ENCODE measurements around the gene NHLH2. TPM values are rescaled to one million over a fixed set of nuclear protein-coding genes. Genes with fewer than 3 reads are reported as not detected.

Gene NHLH2
- total and polyA plus RNA-seq, 5 donors = not detected

GRCh38 chr1:115869064-115869463, 28.1 kb upstream of the NHLH2 start:
- intact Hi-C loops (cut with DNase I) = no loop called here
- H3K9me3 ChIP-seq (ENCODE audit: control insufficient read depth, low read length) = no peaks in the 10 kb centered on the region
- 61% methylated on average over 5 of the region's 5 CpGs for WGBS
- peaks cover 3% of the 10 kb centered on the region for H3K4me1 ChIP-seq (ENCODE audit: control insufficient read depth, insufficient read depth, low read length)
- no peaks in the 10 kb centered on the region for H3K27me3 ChIP-seq (ENCODE audit: control insufficient read depth, insufficient read depth)
- H3K27ac ChIP-seq (ENCODE audit: low read length) = no peak overlapping the region
- H3K4me3 ChIP-seq (ENCODE audit: low read length) = no peak overlapping the region
- DNase-seq = no peak
- ATAC-seq = no peak

- intact Hi-C loops (cut with DNase I) = no loop called here
- Histone ChIP-seq H3K27ac (ENCODE audit: low read length) (no peak overlapping the region), H3K27me3 (ENCODE audit: control insufficient read depth, insufficient read depth) (no peaks in the 10 kb centered on the region), H3K9me3 (ENCODE audit: control insufficient read depth, low read length) (no peaks in the 10 kb centered on the region), H3K4me1 (ENCODE audit: control insufficient read depth, insufficient read depth, low read length) (peaks cover 3% of the 10 kb centered on the region), H3K4me3 (ENCODE audit: low read length) (no peak overlapping the region)
- DNase-seq (no peak), ATAC-seq (no peak)
- WGBS = 72% methylated on average over 1 of the region's 1 CpG
Measured at GRCh38 chr1:115867216-115867615, 26.3 kb upstream of the NHLH2 start.

DNA sequence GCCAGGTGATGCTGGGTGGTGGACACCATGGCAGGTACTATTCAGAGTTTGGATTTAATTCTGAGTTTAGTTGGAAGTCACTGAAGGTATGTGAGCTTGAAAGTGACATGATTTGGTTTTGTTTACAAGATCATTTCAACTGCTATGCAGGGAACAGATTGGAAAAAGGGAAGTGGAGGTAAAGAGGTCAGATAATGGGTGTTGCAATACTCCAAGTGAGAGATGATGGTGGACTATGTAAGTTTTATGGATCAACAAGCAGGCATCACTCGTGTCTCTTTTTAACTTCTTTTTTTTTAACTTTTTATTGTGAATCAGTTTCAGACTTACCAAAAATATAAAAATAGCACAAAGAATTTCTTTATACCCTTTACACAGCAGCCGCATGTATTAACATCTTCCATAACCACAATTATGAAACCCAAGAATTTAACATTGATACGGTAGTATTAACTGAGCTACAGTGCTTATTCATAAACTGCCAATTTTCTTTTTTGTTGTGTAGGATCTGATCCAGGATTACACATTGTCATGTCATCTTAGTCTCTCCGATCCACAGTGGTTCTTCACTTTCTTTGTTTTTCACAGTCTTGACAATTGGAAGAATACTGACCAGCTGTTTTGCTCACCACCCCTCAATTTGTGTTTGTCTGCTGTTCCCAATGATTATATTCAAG, 24.9 kb upstream of the NHLH2 start:
- DNase-seq (no peak), ATAC-seq (no peak)
- peaks cover 3% of the 10 kb centered on the region for H3K4me1 ChIP-seq (ENCODE audit: control insufficient read depth, insufficient read depth, low read length)
- H3K27me3 ChIP-seq (ENCODE audit: control insufficient read depth, insufficient read depth) = no peaks in the 10 kb centered on the region
- no peak overlapping the region for H3K27ac ChIP-seq (ENCODE audit: low read length)
- intact Hi-C loops (cut with DNase I) = no loop called here
- 52% methylated on average over 4 of the region's 4 CpGs for WGBS
- H3K9me3 ChIP-seq (ENCODE audit: control insufficient read depth, low read length) = no peaks in the 10 kb centered on the region
- no peak overlapping the region for H3K4me3 ChIP-seq (ENCODE audit: low read length)

DNA sequence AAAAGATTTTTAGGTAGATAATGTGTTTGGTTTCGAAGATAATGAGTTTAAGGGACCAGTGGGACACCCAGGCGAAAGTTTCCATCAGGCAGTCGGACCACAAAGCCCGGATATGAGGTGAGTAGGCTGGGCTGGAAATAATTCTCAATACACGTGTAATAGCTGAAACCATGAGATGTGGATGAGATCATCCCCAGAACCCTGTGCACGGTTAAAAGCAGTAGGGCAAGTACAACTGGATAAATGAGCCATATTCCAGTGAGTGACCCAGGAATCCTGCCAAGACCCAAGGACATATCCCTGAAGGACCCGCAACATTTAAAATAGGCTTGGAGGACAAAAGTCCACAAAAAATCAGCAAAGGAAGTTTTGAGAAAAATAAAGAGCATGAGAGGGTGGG, 21.5 kb upstream of the NHLH2 start:
- 76% methylated on average over 7 of the region's 7 CpGs for WGBS
- peaks cover 3% of the 10 kb centered on the region for H3K4me1 ChIP-seq (ENCODE audit: control insufficient read depth, insufficient read depth, low read length)
- H3K27me3 ChIP-seq (ENCODE audit: control insufficient read depth, insufficient read depth) = no peaks in the 10 kb centered on the region
- DNase-seq = no peak
- H3K4me3 ChIP-seq (ENCODE audit: low read length) = no peak overlapping the region
- intact Hi-C loops (cut with DNase I) = no loop called here
- ATAC-seq = no peak
- no peak overlapping the region for H3K27ac ChIP-seq (ENCODE audit: low read length)
- H3K9me3 ChIP-seq (ENCODE audit: control insufficient read depth, low read length) = no peaks in the 10 kb centered on the region

GRCh38 chr1:115854005-115854404, 13.1 kb upstream of the NHLH2 start:
- H3K4me3 ChIP-seq (ENCODE audit: low read length) = no peak overlapping the region
- no peak for DNase-seq
- ATAC-seq = no peak
- H3K4me1 ChIP-seq (ENCODE audit: control insufficient read depth, insufficient read depth, low read length) = no peaks in the 10 kb centered on the region
- intact Hi-C loops (cut with DNase I) = no loop called here
- no peak overlapping the region for H3K27ac ChIP-seq (ENCODE audit: low read length)
- no peaks in the 10 kb centered on the region for H3K27me3 ChIP-seq (ENCODE audit: control insufficient read depth, insufficient read depth)
- WGBS = 41% methylated on average over 2 of the region's 2 CpGs
- peaks cover 3% of the 10 kb centered on the region for H3K9me3 ChIP-seq (ENCODE audit: control insufficient read depth, low read length)

DNA sequence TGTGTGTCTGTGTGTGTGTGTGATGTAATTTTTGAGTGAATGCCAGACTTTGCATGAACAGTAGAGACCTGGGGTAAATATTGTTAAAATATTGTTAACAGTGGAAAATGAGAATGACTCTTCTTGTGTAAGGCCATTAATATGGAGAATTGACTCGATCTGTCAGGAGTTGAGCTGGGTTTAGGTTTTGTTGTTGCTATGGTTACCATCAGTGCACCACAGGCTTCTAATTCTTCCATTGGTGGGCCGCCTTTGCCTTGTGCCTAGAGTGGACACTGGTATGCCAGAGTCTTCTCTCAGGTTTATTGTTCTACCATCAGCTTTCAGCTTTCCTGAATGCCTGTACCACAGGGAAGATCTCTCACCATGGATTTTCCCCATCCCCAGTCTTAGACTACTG, 10.0 kb upstream of the NHLH2 start:
- Histone ChIP-seq H3K4me3 (ENCODE audit: low read length) (no peak overlapping the region), H3K4me1 (ENCODE audit: control insufficient read depth, insufficient read depth, low read length) (no peaks in the 10 kb centered on the region), H3K27me3 (ENCODE audit: control insufficient read depth, insufficient read depth) (peaks cover 3% of the 10 kb centered on the region), H3K9me3 (ENCODE audit: control insufficient read depth, low read length) (peaks cover 3% of the 10 kb centered on the region), H3K27ac (ENCODE audit: low read length) (no peak overlapping the region)
- intact Hi-C loops (cut with DNase I) = no loop called here
- 88% methylated on average over 2 of the region's 2 CpGs for WGBS
- no peak for DNase-seq
- no peak for ATAC-seq

DNA sequence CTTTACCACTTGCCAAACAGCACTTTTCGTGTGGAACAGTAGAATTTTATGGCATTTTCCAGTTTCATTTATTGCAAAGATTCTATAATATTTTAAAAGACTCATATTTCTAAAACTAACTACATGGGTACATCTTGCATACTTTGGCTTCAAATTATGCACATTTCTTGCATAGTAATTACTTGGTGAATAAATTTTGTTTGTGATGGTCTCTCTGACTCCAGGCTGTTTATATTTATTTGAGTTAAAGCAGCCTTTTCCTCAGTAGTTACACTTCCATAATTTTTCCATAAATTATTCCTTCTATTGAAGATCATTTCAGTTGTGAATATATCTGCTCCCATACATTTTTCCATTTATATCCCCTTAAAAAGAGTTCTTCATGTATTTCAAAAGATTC, 6.9 kb upstream of the NHLH2 start:
- H3K27ac ChIP-seq (ENCODE audit: low read length) = no peak overlapping the region
- H3K4me1 ChIP-seq (ENCODE audit: control insufficient read depth, insufficient read depth, low read length) = no peaks in the 10 kb centered on the region
- H3K9me3 ChIP-seq (ENCODE audit: control insufficient read depth, low read length) = peaks cover 3% of the 10 kb centered on the region
- DNase-seq (no peak), ATAC-seq (no peak)
- intact Hi-C loops (cut with DNase I) = no loop called here
- no peak overlapping the region for H3K4me3 ChIP-seq (ENCODE audit: low read length)
- WGBS = 59% methylated on average over 1 of the region's 1 CpG
- H3K27me3 ChIP-seq (ENCODE audit: control insufficient read depth, insufficient read depth) = peaks cover 3% of the 10 kb centered on the region

GRCh38 chr1:115842948-115843347, 2.0 kb upstream of the NHLH2 start:
- no peak for DNase-seq
- WGBS = 56% methylated on average over 1 of the region's 1 CpG
- Histone ChIP-seq H3K4me1 (ENCODE audit: control insufficient read depth, insufficient read depth, low read length) (peaks cover 6% of the 10 kb centered on the region), H3K27me3 (ENCODE audit: control insufficient read depth, insufficient read depth) (peaks cover 7% of the 10 kb centered on the region), H3K4me3 (ENCODE audit: low read length) (no peak overlapping the region), H3K9me3 (ENCODE audit: control insufficient read depth, low read length) (no peaks in the 10 kb centered on the region), H3K27ac (ENCODE audit: low read length) (no peak overlapping the region)
- intact Hi-C loops (cut with DNase I) = no loop called here
- no peak for ATAC-seq

DNA sequence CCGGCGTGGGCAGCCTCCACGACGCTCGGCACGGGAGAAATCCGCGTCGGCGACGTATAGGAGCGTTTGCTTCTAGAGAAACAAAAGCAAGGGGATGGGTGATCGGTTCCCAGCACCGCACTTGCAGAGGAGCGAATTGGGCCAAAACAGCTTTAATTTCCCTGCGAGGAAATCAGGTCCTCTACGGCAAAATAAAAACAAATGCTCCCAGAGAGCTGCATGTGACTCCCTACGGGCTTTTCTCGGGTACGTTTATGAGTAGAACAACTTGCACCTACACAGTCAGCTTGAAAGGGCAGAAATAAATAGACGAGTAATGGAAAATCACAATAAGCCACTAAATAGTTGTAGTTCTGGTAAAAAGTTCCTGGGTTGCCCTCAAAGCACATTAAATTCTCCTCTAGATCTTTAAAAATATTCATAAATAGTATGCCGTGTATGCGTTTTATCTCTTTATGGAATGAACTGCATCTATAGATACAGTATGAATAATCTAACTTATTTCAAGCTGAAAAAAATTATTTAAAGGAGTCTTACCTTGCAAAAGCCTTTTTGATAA, 1.2 kb downstream of the NHLH2 start:
- ATAC-seq (no peak), DNase-seq (no peak)
- 5% methylated on average over 23 of the region's 23 CpGs for WGBS
- intact Hi-C loops (cut with DNase I) = no loop called here
- H3K27me3 ChIP-seq (ENCODE audit: control insufficient read depth, insufficient read depth) = peaks cover 4% of the 10 kb centered on the region
- H3K27ac ChIP-seq (ENCODE audit: low read length) = no peak overlapping the region
- H3K9me3 ChIP-seq (ENCODE audit: control insufficient read depth, low read length) = no peaks in the 10 kb centered on the region
- H3K4me1 ChIP-seq (ENCODE audit: control insufficient read depth, insufficient read depth, low read length) = peaks cover 6% of the 10 kb centered on the region
- peak overlapping the region; percentile 48 for H3K4me3 ChIP-seq (ENCODE audit: low read length)

DNA sequence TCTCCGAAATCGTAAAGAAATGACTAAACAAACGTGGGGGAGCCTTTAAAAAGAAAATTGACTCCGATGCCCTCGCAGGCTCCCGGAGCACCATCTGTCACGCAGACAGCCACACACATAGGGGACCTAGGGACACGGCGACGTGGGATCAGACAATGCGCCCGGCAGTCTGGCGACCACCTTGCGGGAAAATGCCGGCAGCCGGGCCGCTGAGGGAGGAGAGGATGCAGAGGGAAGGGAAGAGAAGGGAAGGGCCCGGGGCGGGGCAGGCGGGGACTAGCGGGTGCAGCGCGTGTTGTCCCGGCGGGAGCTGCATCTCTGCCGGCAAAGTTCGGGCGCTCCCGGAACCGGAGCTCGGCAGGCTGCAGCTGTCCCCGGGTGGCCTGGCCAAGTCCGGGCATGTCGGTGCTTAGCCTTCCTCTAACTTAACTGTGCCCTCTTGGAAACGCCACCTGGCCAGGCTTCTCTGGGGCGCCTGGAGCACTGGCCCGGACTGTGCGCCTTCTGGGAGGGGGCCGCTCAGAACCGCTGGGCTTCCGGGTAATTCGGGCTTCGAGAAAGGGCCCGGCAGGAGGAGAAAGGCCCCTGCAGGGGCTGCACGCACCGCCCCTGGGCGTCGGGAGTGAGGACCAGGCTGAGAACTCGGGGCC, 1.8 kb downstream of the NHLH2 start:
- WGBS = 1% methylated on average over 49 of the region's 49 CpGs
- H3K27ac ChIP-seq (ENCODE audit: low read length) = no peak overlapping the region
- peak; percentile 33 to 63 for ATAC-seq
- DNase-seq = peak in 2 of 3 donors; percentile 18 to 60
- H3K4me1 ChIP-seq (ENCODE audit: control insufficient read depth, insufficient read depth, low read length) = peaks cover 6% of the 10 kb centered on the region
- H3K4me3 ChIP-seq (ENCODE audit: low read length) = peak overlapping the region; percentile 48
- no peaks in the 10 kb centered on the region for H3K9me3 ChIP-seq (ENCODE audit: control insufficient read depth, low read length)
- intact Hi-C loops (cut with DNase I) = no loop called here
- H3K27me3 ChIP-seq (ENCODE audit: control insufficient read depth, insufficient read depth) = peaks cover 4% of the 10 kb centered on the region

DNA sequence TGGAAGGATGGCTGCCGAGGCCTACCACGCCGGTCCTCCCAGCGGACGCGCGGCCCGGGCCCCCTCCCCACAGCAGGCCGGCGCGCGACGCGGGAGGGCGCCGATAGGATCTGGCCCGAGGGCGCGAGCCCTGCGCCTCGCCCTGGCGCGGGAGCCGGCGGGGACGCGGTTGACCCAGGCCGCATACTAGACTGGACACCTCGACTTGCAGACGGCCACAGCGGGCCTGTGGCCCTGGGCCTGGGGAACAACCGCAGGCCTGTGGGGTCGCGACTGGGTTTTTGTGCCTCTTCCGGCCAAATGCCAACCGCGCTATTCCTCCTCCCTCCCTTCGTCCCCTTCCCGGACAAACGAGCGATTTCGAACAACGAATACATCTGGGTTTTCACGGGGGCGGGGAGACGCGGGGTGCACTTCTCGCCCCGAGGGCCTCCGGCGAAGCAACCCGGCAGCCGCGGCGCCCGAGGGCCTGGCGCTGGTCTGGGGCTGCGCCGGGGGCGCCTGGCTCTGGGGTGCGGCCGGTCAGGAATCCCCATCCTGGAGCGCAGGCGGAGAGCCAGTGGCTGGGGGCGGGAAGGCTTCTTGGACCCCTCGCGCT, 2.4 kb downstream of the NHLH2 start:
- intact Hi-C loops (cut with DNase I) = no loop called here
- WGBS = 2% methylated on average over 67 of the region's 67 CpGs
- Histone ChIP-seq H3K4me1 (ENCODE audit: control insufficient read depth, insufficient read depth, low read length) (peaks cover 6% of the 10 kb centered on the region), H3K9me3 (ENCODE audit: control insufficient read depth, low read length) (no peaks in the 10 kb centered on the region), H3K4me3 (ENCODE audit: low read length) (peak overlapping the region; percentile 48), H3K27ac (ENCODE audit: low read length) (no peak overlapping the region), H3K27me3 (ENCODE audit: control insufficient read depth, insufficient read depth) (peaks cover 4% of the 10 kb centered on the region)
- peak in 2 of 3 donors; percentile 48 to 49 for DNase-seq
- peak in 1 of 2 donors; percentile 32 for ATAC-seq
